Spleen (tissue), 11 donors: ENCODE results near the gene IGSF22. TPM values are rescaled to one million over a fixed set of nuclear protein-coding genes. Genes with fewer than 3 reads are reported as not detected.
A peak's percentile ranks its signal among the peaks of the same experiment; 100 is the strongest.

Experiments used
- DNase-seq: peaks from one replicate; pipeline ENCODE4 v3.0.0-alpha.2; 2020
- H3K27ac ChIP-seq, 8 donors: fragments of 200-600 bp; sonication (generic) in 7 of 8; 1 replicate in 4 of 8; 2 replicates in 4 of 8; pipeline versions ENCODE4 v1.5.0 to v1.8.0; 2016 to 2021; ENCODE audit warnings: inconsistent platforms in 4 of 8, mild to moderate bottlenecking in 4 of 8, moderate library complexity in 1 of 8
- H3K27me3 ChIP-seq, 7 donors: fragments of 200-600 bp; sonication (generic) in 6 of 7; replicated peaks in 1 of 7; 1 replicate in 4 of 7; 2 replicates in 3 of 7; pipeline versions ENCODE4 v1.5.0 to v1.8.0; 2016 to 2021; ENCODE audit warnings: inconsistent platforms in 3 of 7, mild to moderate bottlenecking in 1 of 7
- H3K36me3 ChIP-seq, 6 donors: fragments of 200-600 bp; sonication (generic) in 5 of 6; 1 replicate in 4 of 6; 2 replicates in 2 of 6; pipeline versions ENCODE4 v1.5.0 to v1.8.0; 2016 to 2021; ENCODE audit warnings: inconsistent platforms in 2 of 6
- H3K4me1 ChIP-seq, 6 donors: fragments of 200-600 bp; sonication (generic) in 5 of 6; 1 replicate in 3 of 6; 2 replicates in 3 of 6; pipeline versions ENCODE4 v1.5.0 to v1.8.0; 2016 to 2021; ENCODE audit warnings: inconsistent platforms in 3 of 6
- H3K4me3 ChIP-seq, 8 donors: fragments of 200-600 bp; sonication (generic) in 7 of 8; 1 replicate in 4 of 8; 2 replicates in 4 of 8; pipeline versions ENCODE4 v1.5.0 to v1.8.0; 2016 to 2021; ENCODE audit warnings: inconsistent platforms in 4 of 8, mild to moderate bottlenecking in 4 of 8, moderate library complexity in 2 of 8
- H3K9me3 ChIP-seq, 8 donors: fragments of 200-600 bp; sonication (generic) in 7 of 8; 1 replicate in 4 of 8; 2 replicates in 4 of 8; pipeline versions ENCODE4 v1.5.0 to v1.8.0; 2016 to 2021; ENCODE audit warnings: inconsistent platforms in 4 of 8
- POLR2A ChIP-seq, 3 donors: fragments of 450-650 bp; IDR thresholded peaks; one replicate each; pipeline ENCODE4 v1.5.1; 2017; ENCODE audit warnings: antibody characterized with exemption in 3 of 3, mild to moderate bottlenecking in 1 of 3
- POLR2AphosphoS5 ChIP-seq, 3 donors: sonication (generic); formaldehyde crosslinking; IDR thresholded peaks; one replicate each; pipeline ENCODE4 v1.5.1; 2017; ENCODE audit warnings: antibody characterized with exemption in 3 of 3
- WGBS, 5 donors: extraction: QIAGEN DNeasy Blood & Tissue Kit in 3 of 5; methylation state at CpG; one replicate each; pipeline versions ENCODE4 v1.1.5 to v1.1.7; 2013 to 2018; 5-methylcytosine and 5-hydroxymethylcytosine counted together
- intact Hi-C: fragments of 100-400 bp; cut with DNase I; formaldehyde crosslinking; loops from one replicate; pipeline ENCODE4 v1.15.0; 2023; ENCODE audit warnings: low total_unique reads
- polyA plus RNA-seq, 3 donors: library from polyadenylated mRNA; stranded (reverse); fragments of 200-250 nt; gene quantifications; one replicate each; pipeline ENCODE4 v1.2.1, GENCODE V29; 2013
- total RNA-seq, 7 donors: library from RNA; depleted of rRNA in 3 of 7; stranded (reverse); fragments of >200 nt in 3 of 7; fragmentation: NEBNext Ultra II Directional in 4 of 7; extraction: Animal tissue kit (Norgen Biotek cat#: 25700) in 4 of 7; gene quantifications; one replicate each; pipeline versions ENCODE4 v1.1.0 to v1.2.1, GENCODE V29; 2016 to 2021
- TF ChIP-seq, protein P1 (sequence below), 11 experiments: fragments of 200-600 bp in 7 of 11; fragments of 450-650 bp in 4 of 11; sonication (generic) in 4 of 11; IDR thresholded peaks in 8 of 11; conservative IDR thresholded peaks in 3 of 11; 1 replicate in 7 of 11; 2 replicates in 4 of 11; pipeline versions ENCODE4 v1.4.0 to v1.8.0; 2016 to 2021; ENCODE audit warnings: antibody characterized with exemption in 11 of 11, inconsistent platforms in 4 of 11, mild to moderate bottlenecking in 1 of 11
- donor health status: healthy with polysubstance abuse.
- donor health status: DM: no; HTN: no; CAD: no; lungs with moderate emphysema.
- donor health status: DM: no; HTN: no; CAD: no.
- donor health status: Bipolar disorder and iron deficiency.
- donor health status: healthy.
- donor health status: DM: no; HTN: no; CAD: no.
- donor health status: DM: yes; HTN: yes; CAD: no.

The IGSF22 gene
- total and polyA plus RNA-seq, 10 donors, result 0.12 to 3.2 (median 0.58) TPM; not detected in 2

DNA sequence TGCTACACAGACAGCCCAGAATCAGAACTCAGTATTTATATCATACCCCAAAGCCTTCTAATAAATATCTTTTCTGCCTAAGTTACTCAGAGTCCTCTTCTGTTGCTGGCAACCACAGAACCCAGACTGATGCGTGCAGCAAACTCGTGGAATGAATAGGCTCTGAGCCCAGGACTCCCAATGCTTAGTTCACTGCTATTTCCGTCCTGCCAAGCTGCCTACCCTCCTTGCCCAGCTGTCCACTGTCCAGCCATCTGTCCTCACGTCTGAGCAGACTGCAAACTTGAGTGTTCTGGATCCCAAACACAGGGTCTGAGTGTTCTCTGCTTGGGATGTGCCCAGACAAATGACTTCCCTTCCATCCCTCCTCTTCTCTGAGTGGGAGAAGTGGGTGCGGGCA, 46.2 kb upstream of the IGSF22 start:
- TF ChIP-seq POLR2AphosphoS5 (IDR thresholded peaks at IDR 0.05), result no peak
- no peak for TF ChIP-seq POLR2A (IDR thresholded peaks at IDR 0.05)
- Histone ChIP-seq H3K27ac (no peak overlapping the region), H3K4me1 (no peaks in the 10 kb centered on the region), H3K36me3 (no peaks in the 10 kb centered on the region), H3K9me3 (no peaks in the 10 kb centered on the region), H3K4me3 (no peak overlapping the region), H3K27me3 (peaks cover 0 to 6% (median 0%) of the 10 kb centered on the region in 7 donors)
- DNase-seq, result no peak
- 67 to 78% (median 70%) methylated on average over 5 of the region's 5 CpGs for WGBS, 5 donors
- intact Hi-C loops, result no loop called here

GRCh38 chr11:18771266-18772035, 45.5 kb upstream of the IGSF22 start:
- Histone ChIP-seq H3K4me1 (no peaks in the 10 kb centered on the region), H3K36me3 (no peaks in the 10 kb centered on the region), H3K27ac (no peak overlapping the region), H3K4me3 (no peak overlapping the region), H3K9me3 (no peaks in the 10 kb centered on the region), H3K27me3 (peaks cover 0 to 6% (median 0%) of the 10 kb centered on the region in 7 donors)
- TF ChIP-seq, protein P1, sequence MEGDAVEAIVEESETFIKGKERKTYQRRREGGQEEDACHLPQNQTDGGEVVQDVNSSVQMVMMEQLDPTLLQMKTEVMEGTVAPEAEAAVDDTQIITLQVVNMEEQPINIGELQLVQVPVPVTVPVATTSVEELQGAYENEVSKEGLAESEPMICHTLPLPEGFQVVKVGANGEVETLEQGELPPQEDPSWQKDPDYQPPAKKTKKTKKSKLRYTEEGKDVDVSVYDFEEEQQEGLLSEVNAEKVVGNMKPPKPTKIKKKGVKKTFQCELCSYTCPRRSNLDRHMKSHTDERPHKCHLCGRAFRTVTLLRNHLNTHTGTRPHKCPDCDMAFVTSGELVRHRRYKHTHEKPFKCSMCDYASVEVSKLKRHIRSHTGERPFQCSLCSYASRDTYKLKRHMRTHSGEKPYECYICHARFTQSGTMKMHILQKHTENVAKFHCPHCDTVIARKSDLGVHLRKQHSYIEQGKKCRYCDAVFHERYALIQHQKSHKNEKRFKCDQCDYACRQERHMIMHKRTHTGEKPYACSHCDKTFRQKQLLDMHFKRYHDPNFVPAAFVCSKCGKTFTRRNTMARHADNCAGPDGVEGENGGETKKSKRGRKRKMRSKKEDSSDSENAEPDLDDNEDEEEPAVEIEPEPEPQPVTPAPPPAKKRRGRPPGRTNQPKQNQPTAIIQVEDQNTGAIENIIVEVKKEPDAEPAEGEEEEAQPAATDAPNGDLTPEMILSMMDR (IDR thresholded peaks at IDR 0.05 in 8 of 11, conservative IDR thresholded peaks at IDR 0.05 in 3 of 11), result no peak
- no peak for TF ChIP-seq POLR2AphosphoS5 (IDR thresholded peaks at IDR 0.05)
- no peak for TF ChIP-seq POLR2A (IDR thresholded peaks at IDR 0.05)
- 83 to 90% (median 86%) methylated on average over 13 of the region's 13 CpGs for WGBS, 5 donors
- DNase-seq, result peak; percentile 16
- intact Hi-C loops, result no loop called here

GRCh38 chr11:18770479-18771125, 44.6 kb upstream of the IGSF22 start:
- H3K27ac ChIP-seq, result no peak overlapping the region
- WGBS, 5 donors, result 57 to 83% (median 70%) methylated on average over 8 to 11 of the region's 11 CpGs
- H3K4me3 ChIP-seq, result no peak overlapping the region
- TF ChIP-seq, protein P1 (IDR thresholded peaks at IDR 0.05 in 8 of 11, conservative IDR thresholded peaks at IDR 0.05 in 3 of 11), result no peak
- TF ChIP-seq POLR2A (IDR thresholded peaks at IDR 0.05), result no peak
- TF ChIP-seq POLR2AphosphoS5 (IDR thresholded peaks at IDR 0.05), result no peak
- H3K36me3 ChIP-seq, result no peaks in the 10 kb centered on the region
- peak; percentile 45 for DNase-seq
- intact Hi-C loops, result no loop called here
- H3K9me3 ChIP-seq, result no peaks in the 10 kb centered on the region
- peaks cover 0 to 6% (median 0%) of the 10 kb centered on the region in 7 donors for H3K27me3 ChIP-seq
- H3K4me1 ChIP-seq, result no peaks in the 10 kb centered on the region

DNA sequence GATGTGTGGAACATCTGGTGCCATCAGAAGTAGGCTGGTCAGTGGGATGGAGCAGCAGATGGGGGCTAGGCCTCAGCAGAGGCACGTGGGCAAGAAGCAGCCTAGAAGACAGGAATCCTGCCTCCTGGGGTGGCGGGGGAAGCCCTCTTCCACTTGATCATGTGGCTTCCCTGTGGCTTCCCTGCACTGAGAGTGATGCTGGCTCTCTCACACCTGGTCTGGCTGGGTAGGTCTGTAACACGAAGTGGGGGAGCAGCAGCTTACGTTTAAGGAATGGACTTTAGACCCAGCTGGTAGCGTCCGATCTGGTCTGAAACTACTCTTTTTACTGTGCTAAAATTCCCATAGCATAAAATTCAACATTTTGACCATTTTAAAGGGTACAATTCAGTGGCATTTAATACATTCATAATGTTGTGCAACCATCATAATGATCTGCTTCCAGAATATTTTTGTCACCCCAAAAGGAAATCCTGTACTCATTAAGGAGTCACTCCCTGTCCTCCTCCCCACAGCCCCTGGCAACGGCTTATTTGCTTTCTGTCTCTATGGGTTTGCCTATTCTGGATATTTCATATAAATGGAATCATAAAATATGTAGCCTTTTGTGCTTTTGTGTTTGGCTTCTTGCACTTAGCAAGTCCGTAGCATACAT, 43.9 kb upstream of the IGSF22 start:
- intact Hi-C loops, result no loop called here
- TF ChIP-seq POLR2AphosphoS5 (IDR thresholded peaks at IDR 0.05), result no peak
- TF ChIP-seq, protein P1 (IDR thresholded peaks at IDR 0.05 in 8 of 11, conservative IDR thresholded peaks at IDR 0.05 in 3 of 11), result no peak
- no peak for TF ChIP-seq POLR2A (IDR thresholded peaks at IDR 0.05)
- H3K4me3 ChIP-seq, result no peak overlapping the region
- WGBS, 5 donors, result 39 to 45% (median 43%) methylated on average over 8 of the region's 8 CpGs
- no peaks in the 10 kb centered on the region for H3K9me3 ChIP-seq
- H3K4me1 ChIP-seq, result no peaks in the 10 kb centered on the region
- peaks cover 0 to 10% (median 0%) of the 10 kb centered on the region in 7 donors for H3K27me3 ChIP-seq
- H3K27ac ChIP-seq, result no peak overlapping the region
- H3K36me3 ChIP-seq, result no peaks in the 10 kb centered on the region
- peak; percentile 47 for DNase-seq
